Measurements from ENCODE around the gene APC.

Gene APC

GRCh38 chr5:112717506-112718082 lies 20.1 kb upstream of the APC start:
- DNase-seq: no peak

GRCh38 chr5:112718344-112718743 lies 19.3 kb upstream of the APC start:
- DNase-seq: no peak

GRCh38 chr5:112720576-112720975 lies 17.1 kb upstream of the APC start:
- DNase-seq: no peak

- DNase-seq: no peak
These were observed 12.8 kb upstream of the APC start for GRCh38 chr5:112724901-112725300.

- DNase-seq: no peak
These were observed 8.1 kb upstream of the APC start for GRCh38 chr5:112729630-112730029.

DNA sequence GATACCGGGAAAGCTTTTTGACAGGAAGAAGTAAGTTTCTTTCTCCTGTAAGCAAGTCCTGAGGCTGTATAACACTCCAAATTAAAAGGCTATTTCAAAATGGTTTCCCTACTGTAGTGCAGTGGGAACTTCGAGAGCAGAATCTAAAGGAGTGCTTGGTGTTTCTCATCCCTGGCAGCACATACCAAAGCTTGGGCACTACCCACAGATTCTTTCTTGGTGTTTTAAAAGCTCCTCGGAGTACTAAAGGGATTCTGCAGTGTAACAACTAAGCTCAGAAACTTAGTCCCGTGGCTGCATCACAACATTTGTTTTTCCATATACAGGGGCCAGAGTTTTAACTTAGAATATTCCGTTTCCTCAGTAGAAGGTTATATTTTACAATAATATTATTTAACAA lies 5.6 kb upstream of the APC start:
- DNase-seq: no peak

DNA sequence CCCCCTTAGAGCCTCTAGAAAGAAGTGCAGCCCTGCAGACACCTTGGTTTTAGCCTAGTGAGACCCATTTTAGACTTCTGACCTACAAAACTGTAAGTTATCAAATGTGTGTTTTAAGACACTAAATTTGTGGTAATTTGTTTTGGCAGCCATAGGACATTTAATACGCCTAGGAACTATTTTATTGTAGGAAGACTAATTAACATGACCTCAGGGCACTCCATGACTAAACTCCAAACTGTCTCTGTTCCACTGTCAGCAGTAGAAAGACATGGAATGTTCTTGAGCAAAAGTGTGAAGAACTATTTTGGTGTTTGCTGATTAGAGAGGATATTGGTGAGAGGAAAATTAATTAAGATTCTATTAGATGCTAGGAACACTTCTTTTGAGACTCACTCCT lies 4.1 kb upstream of the APC start:
- no peak for DNase-seq

DNA sequence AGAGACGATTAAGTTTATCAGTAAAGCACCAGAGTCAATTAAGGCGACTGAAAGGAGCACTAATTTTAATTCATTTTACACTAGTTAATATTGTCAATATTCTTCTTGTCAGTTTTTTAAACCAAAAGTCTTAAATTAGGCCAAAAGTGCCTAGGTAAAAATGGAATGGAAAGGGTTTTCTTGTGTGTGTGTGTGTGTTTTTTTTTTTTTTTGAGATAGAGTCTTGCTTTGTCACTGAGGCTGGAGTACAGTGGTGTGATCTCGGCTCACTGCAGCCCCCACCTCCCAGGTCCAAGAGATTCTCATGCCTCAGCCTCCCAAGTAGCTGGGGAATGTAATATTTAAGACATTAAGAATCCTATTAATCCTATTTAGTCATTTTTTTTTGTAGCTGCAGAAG lies 3.1 kb upstream of the APC start:
- DNase-seq: no peak

DNA sequence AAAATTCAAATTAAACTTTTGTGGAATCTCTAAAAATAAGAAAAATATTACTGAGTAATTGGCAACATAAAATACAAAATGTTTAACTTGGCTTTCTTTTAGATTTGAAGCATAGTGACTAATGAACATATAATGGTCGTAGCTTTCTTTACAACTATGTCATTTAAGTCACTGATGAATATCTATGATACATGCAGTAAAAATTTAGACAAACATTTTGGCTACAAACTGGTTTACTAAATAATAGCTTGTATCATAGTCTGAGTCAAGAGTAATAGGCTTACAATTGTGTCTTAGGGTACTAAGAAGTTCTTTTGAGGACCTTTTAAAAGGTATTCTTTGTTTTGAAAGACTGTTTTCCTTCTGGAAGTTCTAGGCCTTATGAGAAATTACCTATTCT lies 2.0 kb upstream of the APC start:
- no peak for DNase-seq

- DNase-seq: peak; percentile 19
These were observed 619 bp upstream of the APC start for GRCh38 chr5:112737070-112737462.

GRCh38 chr5:112738191-112738560 lies 491 bp downstream of the APC start:
- DNase-seq: no peak

GRCh38 chr5:112742424-112742823 lies 4.7 kb downstream of the APC start:
- DNase-seq: no peak

DNA sequence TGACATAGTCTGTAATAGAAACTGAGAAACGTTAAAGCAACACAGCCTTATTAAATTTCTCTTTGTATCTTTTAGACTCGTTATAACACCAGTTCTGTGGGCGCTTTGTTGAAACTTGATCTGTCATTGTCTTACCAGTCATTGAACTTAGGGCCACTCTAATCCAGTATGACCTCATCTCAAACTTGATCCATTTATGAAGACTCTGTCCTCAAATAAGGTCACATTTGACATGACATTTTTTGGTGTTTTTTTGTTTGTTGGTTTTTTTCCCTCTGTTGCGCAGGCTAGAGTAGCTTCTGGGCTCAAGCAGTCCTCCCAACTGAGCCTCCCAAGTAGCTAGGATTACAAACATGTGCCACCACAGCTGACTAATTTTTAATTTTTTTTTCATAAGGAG lies 5.9 kb downstream of the APC start:
- DNase-seq: no peak

GRCh38 chr5:112752335-112752734 lies 14.7 kb downstream of the APC start:
- no peak for DNase-seq

DNA sequence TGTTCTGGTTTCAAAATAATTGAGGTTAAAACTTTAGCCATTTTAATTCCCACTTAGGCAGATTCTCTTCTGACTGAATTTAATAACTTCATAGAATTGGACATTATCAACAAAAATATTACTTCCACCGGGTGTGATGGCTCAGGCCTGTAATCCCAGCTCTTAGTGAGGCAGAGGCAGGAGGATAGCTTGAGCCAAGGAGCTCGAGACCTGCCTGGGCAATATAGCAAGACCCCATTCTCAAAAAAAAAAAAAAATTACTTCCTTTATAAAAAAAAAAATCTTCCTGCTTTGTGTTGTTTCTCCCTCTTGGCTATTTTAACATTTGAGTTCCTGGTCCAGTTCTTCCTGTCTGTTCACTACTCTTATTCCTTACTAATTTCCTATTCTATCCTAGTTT lies 18.0 kb downstream of the APC start:
- no peak for DNase-seq

- DNase-seq: no peak
These were observed 20.0 kb downstream of the APC start for GRCh38 chr5:112757468-112758208.

DNA sequence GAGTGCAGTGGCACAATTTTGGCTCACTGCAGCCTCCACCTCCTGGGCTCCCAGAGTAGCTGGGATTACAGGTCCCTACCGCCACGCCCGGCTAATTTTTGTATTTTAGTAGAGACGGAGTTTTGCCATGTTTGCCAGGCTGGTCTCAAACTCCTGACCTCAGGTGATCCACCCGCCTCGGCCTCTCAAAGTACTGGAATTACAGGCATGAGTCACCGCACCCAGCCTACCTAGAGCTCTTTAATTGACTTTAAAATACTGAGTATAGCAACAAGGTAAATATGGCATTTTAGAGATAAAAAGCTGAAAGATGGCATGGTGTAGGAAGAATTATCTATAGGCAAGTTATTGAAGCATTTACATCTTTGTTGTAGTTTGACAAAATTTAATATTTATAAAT lies 21.0 kb downstream of the APC start:
- DNase-seq: no peak

DNA sequence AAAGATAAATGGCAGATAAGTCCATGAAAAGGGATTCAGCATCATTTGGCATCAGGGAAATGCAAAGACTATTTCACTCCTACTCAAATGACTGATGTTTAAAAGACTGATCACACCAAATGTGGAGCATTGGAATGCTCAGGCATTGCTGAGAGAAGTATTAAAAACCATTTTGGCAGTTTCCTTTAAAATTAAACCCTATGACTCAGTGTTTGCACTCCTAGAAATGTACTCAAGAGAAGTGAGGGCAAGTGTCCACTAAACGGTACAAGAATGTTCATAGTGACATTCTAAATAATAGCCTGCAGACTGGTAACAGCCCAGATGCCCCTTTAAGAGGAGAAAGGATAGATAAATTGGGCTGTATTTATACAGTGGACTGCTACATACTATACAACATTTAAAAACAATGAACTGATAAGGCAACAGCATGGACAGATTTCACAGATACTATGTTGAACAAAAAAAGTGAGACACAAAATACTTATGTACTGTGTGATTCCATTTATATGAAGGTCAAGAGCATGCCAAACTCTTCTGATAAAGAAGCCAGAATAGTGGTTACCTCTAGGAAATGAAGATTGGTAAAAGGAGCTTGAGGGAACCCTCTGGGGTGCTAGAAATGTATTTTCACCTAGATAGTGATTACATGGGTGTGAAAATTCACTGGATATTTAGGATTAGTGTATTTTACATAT lies 24.6 kb downstream of the APC start:
- DNase-seq: no peak

- no peak for DNase-seq
These were observed 25.5 kb downstream of the APC start for GRCh38 chr5:112763165-112763564.

GRCh38 chr5:112772124-112772523 lies 34.4 kb downstream of the APC start:
- DNase-seq: no peak

DNA sequence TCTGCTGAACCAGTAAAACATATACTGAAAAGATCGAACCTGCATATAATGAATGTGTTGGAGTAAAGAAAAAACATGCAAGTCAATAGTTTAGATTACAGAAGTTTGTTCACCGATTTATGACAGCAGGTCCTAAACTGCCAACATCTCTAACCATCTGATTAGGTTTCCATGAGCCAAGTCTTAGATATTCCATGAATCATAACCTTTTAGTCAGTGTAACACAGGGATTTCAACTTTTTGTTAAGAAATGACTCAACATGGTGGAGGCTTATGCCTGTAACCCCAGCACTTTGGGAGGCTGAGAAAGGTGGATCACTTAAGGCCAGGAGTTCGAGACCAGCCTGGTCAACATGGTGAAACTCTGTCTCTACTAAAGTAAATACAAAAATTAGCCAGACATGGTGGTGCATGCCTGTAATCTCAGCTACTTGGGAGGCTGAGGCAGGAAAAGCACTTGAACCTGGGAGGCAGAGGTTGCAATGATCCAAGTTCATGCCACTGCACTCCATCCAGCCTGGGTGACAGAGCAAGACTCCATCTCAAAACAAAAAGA lies 38.7 kb downstream of the APC start:
- no peak for DNase-seq

DNA sequence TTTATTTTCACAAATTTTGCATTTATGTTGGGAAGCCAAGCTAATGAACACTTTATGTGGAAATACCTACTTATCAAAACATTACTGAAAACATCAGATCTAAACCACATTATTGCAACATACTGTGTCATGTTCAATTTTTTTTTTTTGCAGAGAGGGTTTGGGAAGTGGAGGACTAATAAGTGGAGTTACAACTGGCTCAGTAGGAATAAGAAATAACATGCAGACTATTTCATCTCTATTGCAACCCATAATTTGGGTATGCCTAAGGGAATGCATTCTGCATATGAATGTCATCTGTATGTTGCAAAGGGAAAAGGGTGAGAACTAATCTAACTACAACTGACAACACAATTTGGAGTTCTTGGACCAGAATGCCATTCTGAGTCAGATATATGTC lies 41.8 kb downstream of the APC start:
- no peak for DNase-seq

- no peak for DNase-seq
These were observed 47.0 kb downstream of the APC start for GRCh38 chr5:112784726-112785125.

DNA sequence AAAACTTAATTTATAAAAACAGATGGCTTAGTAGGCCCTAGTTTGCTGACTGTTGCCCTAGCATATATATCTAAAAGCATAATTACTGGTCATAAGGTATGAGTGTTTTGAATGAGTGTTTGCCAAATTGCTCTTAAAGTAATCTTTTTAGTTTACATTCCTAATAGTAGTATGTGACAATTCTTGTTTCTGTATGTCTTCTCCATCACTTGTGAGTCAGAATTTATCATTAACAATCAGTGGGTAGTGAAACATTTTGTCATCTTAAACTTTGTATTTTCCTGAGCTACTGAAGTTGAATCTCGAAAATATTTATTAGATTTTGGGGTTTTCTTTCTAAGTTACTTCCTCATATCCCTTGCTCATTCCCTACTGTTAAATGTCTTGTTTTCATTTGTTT lies 49.6 kb downstream of the APC start:
- DNase-seq: no peak
